SK-N-SH (cell line): ENCODE measurements around the gene CACNA1E.

ENCODE experiments used
- EP300 ChIP-seq, 2 experiments: IDR thresholded peaks; 2 replicates each; pipeline versions ENCODE4 v1.4.0 to v1.6.1; 2012; ENCODE audit warnings: borderline replicate concordance in 1 of 2, low read depth in 1 of 2, low read length in 1 of 2
- FOSL2 ChIP-seq: IDR thresholded peaks from 2 replicates; pipeline ENCODE4 v1.4.0; 2012; ENCODE audit warnings: low read depth, mild to moderate bottlenecking, moderate library complexity, borderline replicate concordance
- GABPA ChIP-seq: IDR thresholded peaks from 2 replicates; pipeline ENCODE4 v1.4.0; 2012; ENCODE audit warnings: low read depth, mild to moderate bottlenecking
- GATA2 ChIP-seq: sonication (generic); formaldehyde crosslinking; IDR thresholded peaks from 2 replicates; pipeline ENCODE4 v1.5.0; 2020; ENCODE audit warnings: mild to moderate bottlenecking, missing genetic modification reagents
- MEF2A ChIP-seq: IDR thresholded peaks from 2 replicates; pipeline ENCODE4 v1.4.0; 2012; ENCODE audit warnings: low read depth, borderline replicate concordance
- POLR2AphosphoS5 ChIP-seq: IDR thresholded peaks from 2 replicates; pipeline ENCODE4 v1.6.1; 2012; ENCODE audit warnings: low read depth, low read length
- REST ChIP-seq: IDR thresholded peaks from 2 replicates; pipeline ENCODE4 v1.6.1; 2012; ENCODE audit warnings: mild to moderate bottlenecking, low read depth, low read length, moderate library complexity
- SIN3A ChIP-seq: IDR thresholded peaks from 2 replicates; pipeline ENCODE4 v1.6.1; 2012; ENCODE audit warnings: low read depth, mild to moderate bottlenecking, low read length, moderate library complexity, borderline replicate concordance
- YY1 ChIP-seq: IDR thresholded peaks from 2 replicates; pipeline ENCODE4 v1.4.0; 2012; ENCODE audit warnings: low read depth, mild to moderate bottlenecking
- TF ChIP-seq, protein P1 (sequence below): IDR thresholded peaks from 2 replicates; pipeline ENCODE4; 2012
- TF ChIP-seq, protein P2 (sequence below): fragments of 200-600 bp; sonication (generic); IDR thresholded peaks from 2 replicates; pipeline ENCODE4 v1.6.1; 2017; ENCODE audit warnings: antibody characterized with exemption, mild to moderate bottlenecking, moderate library complexity
- TF ChIP-seq, protein P3 (sequence below): IDR thresholded peaks from 2 replicates; pipeline ENCODE4 v1.4.0; 2012; ENCODE audit warnings: low read depth
- TF ChIP-seq, protein P4 (sequence below): fragments of 150-350 bp; IDR thresholded peaks from 2 replicates; pipeline ENCODE4 v1.6.1; 2017; ENCODE audit warnings: antibody characterized with exemption, low read length, low read depth, borderline replicate concordance

DNA sequence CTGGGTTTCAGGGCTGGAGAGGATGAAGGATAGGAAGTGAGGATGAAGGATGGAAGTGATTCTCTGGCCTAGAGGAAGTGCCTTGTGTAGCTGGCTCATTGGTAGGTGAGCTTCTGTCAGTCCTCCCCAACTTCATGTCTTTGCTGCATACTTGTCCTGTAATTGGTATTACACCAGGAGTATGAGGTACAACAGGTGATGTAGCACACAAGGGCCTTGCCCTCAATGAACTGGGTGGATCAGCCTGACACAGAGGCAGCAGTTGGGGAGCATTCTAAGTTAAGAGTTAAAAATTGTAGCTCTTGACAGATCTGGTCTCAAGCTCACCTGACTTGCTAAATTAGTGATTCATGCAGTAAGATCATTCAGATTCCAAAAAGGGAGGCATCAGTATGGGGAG, 37.9 kb upstream of the CACNA1E start:
- TF ChIP-seq, protein P1, sequence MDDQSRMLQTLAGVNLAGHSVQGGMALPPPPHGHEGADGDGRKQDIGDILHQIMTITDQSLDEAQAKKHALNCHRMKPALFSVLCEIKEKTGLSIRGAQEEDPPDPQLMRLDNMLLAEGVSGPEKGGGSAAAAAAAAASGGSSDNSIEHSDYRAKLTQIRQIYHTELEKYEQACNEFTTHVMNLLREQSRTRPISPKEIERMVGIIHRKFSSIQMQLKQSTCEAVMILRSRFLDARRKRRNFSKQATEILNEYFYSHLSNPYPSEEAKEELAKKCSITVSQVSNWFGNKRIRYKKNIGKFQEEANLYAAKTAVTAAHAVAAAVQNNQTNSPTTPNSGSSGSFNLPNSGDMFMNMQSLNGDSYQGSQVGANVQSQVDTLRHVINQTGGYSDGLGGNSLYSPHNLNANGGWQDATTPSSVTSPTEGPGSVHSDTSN: no peak
- TF ChIP-seq SIN3A (no peak), GATA2 (no peak), GABPA (no peak), YY1 (no peak), MEF2A (no peak), FOSL2 (no peak), REST (no peak), POLR2AphosphoS5 (no peak), EP300 (IDR thresholded peaks at IDR 0.05; ENCODE audit: borderline replicate concordance in 1 of 2, low read depth in 1 of 2, low read length in 1 of 2) (no peak)
- TF ChIP-seq, protein P2, sequence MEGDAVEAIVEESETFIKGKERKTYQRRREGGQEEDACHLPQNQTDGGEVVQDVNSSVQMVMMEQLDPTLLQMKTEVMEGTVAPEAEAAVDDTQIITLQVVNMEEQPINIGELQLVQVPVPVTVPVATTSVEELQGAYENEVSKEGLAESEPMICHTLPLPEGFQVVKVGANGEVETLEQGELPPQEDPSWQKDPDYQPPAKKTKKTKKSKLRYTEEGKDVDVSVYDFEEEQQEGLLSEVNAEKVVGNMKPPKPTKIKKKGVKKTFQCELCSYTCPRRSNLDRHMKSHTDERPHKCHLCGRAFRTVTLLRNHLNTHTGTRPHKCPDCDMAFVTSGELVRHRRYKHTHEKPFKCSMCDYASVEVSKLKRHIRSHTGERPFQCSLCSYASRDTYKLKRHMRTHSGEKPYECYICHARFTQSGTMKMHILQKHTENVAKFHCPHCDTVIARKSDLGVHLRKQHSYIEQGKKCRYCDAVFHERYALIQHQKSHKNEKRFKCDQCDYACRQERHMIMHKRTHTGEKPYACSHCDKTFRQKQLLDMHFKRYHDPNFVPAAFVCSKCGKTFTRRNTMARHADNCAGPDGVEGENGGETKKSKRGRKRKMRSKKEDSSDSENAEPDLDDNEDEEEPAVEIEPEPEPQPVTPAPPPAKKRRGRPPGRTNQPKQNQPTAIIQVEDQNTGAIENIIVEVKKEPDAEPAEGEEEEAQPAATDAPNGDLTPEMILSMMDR: no peak
- TF ChIP-seq, protein P3, sequence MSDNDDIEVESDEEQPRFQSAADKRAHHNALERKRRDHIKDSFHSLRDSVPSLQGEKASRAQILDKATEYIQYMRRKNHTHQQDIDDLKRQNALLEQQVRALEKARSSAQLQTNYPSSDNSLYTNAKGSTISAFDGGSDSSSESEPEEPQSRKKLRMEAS: no peak
- TF ChIP-seq, protein P4, sequence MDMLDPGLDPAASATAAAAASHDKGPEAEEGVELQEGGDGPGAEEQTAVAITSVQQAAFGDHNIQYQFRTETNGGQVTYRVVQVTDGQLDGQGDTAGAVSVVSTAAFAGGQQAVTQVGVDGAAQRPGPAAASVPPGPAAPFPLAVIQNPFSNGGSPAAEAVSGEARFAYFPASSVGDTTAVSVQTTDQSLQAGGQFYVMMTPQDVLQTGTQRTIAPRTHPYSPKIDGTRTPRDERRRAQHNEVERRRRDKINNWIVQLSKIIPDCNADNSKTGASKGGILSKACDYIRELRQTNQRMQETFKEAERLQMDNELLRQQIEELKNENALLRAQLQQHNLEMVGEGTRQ: no peak
